Measurements from ENCODE around the gene NACC2. TPM values are rescaled to one million over a fixed set of nuclear protein-coding genes. Genes with fewer than 3 reads are reported as not detected.
A peak's percentile ranks its signal among the peaks of the same experiment; 100 is the strongest.

The NACC2 gene
- total RNA-seq, 1 experiment from 2014 or later, result 22.0 TPM

GRCh38 chr9:136018257-136019031 is 76.6 kb downstream of the NACC2 start:
- ChIA-PET CTCF (no interaction called here), POLR2A (no interaction called here)
- no peak for TF ChIP-seq CTCF (IDR thresholded peaks at IDR 0.05; ENCODE audit: insufficient read depth in 1 of 2, low read depth in 1 of 2, low read length in 1 of 2, severe bottlenecking in 1 of 2, unreplicated experiment in 1 of 2)
- intact Hi-C loops (cut with micrococcal nuclease; ENCODE audit: unreplicated experiment), result no loop called here
- DNase-seq, result no peak
- no peaks in the 10 kb centered on the region for H3K27me3 Mint-ChIP-seq (ENCODE audit: insufficient read depth, unreplicated experiment)
- H3K36me3 Mint-ChIP-seq (ENCODE audit: insufficient read depth, unreplicated experiment), result peaks cover 7% of the 10 kb centered on the region
- H3K4me1 Mint-ChIP-seq (ENCODE audit: low read depth, unreplicated experiment), result no peaks in the 10 kb centered on the region
- no peak overlapping the region for H3K4me3 Mint-ChIP-seq (ENCODE audit: unreplicated experiment)
- BruUV-seq (replicated peaks), result no TSS peak
- Histone ChIP-seq H3K27me3 (replicated peaks; ENCODE audit: control insufficient read depth, insufficient read depth, low read length) (no peaks in the 10 kb centered on the region), H3K4me1 (peaks cover 18% of the 10 kb centered on the region), H3K36me3 (ENCODE audit: control insufficient read depth, insufficient read depth, low read length) (no peaks in the 10 kb centered on the region; the same call in 1 of the 2 replicates), H3K4me3 (ENCODE audit: low read depth, low read length) (no peak overlapping the region), H3K9me3 (no peaks in the 10 kb centered on the region)
- H3K9me3 Mint-ChIP-seq (ENCODE audit: unreplicated experiment), result no peaks in the 10 kb centered on the region
- H3K27ac Mint-ChIP-seq (ENCODE audit: unreplicated experiment), result no peak overlapping the region

GRCh38 chr9:136017289-136018190 is 77.5 kb downstream of the NACC2 start:
- intact Hi-C loops (cut with micrococcal nuclease; ENCODE audit: unreplicated experiment), result no loop called here
- Histone ChIP-seq H3K36me3 (ENCODE audit: control insufficient read depth, insufficient read depth, low read length) (no peaks in the 10 kb centered on the region; the same call in 1 of the 2 replicates), H3K4me1 (peaks cover 18% of the 10 kb centered on the region), H3K27me3 (replicated peaks; ENCODE audit: control insufficient read depth, insufficient read depth, low read length) (no peaks in the 10 kb centered on the region), H3K4me3 (ENCODE audit: low read depth, low read length) (no peak overlapping the region), H3K9me3 (no peaks in the 10 kb centered on the region)
- ChIA-PET CTCF (no interaction called here), POLR2A (no interaction called here)
- Mint-ChIP-seq H3K9me3 (ENCODE audit: unreplicated experiment) (no peaks in the 10 kb centered on the region), H3K4me3 (ENCODE audit: unreplicated experiment) (no peak overlapping the region), H3K27me3 (ENCODE audit: insufficient read depth, unreplicated experiment) (no peaks in the 10 kb centered on the region), H3K36me3 (ENCODE audit: insufficient read depth, unreplicated experiment) (peaks cover 7% of the 10 kb centered on the region), H3K4me1 (ENCODE audit: low read depth, unreplicated experiment) (no peaks in the 10 kb centered on the region), H3K27ac (ENCODE audit: unreplicated experiment) (no peak overlapping the region)
- no peak for TF ChIP-seq CTCF (IDR thresholded peaks at IDR 0.05; ENCODE audit: insufficient read depth in 1 of 2, low read depth in 1 of 2, low read length in 1 of 2, severe bottlenecking in 1 of 2, unreplicated experiment in 1 of 2)
- no TSS peak for BruUV-seq (replicated peaks)
- peak in 1 of 2 experiments; percentile 39 for DNase-seq

- no peak overlapping the region for H3K4me3 ChIP-seq (ENCODE audit: low read depth, low read length)
- Mint-ChIP-seq H3K27ac (ENCODE audit: unreplicated experiment) (no peak overlapping the region), H3K4me1 (ENCODE audit: low read depth, unreplicated experiment) (no peaks in the 10 kb centered on the region), H3K27me3 (ENCODE audit: insufficient read depth, unreplicated experiment) (no peaks in the 10 kb centered on the region), H3K9me3 (ENCODE audit: unreplicated experiment) (no peaks in the 10 kb centered on the region), H3K4me3 (ENCODE audit: unreplicated experiment) (no peak overlapping the region), H3K36me3 (ENCODE audit: insufficient read depth, unreplicated experiment) (peaks cover 7% of the 10 kb centered on the region)
- ChIA-PET POLR2A (no interaction called here), CTCF (no interaction called here)
- BruUV-seq (replicated peaks), result no TSS peak
- peak in 1 of 2 experiments; percentile 6 for TF ChIP-seq CTCF (IDR thresholded peaks at IDR 0.05; ENCODE audit: insufficient read depth in 1 of 2, low read depth in 1 of 2, low read length in 1 of 2, severe bottlenecking in 1 of 2, unreplicated experiment in 1 of 2)
- intact Hi-C loops (cut with micrococcal nuclease; ENCODE audit: unreplicated experiment), result no loop called here
- no peaks in the 10 kb centered on the region; the same call in 1 of the 2 replicates for H3K36me3 ChIP-seq (ENCODE audit: control insufficient read depth, insufficient read depth, low read length)
- no peaks in the 10 kb centered on the region for H3K27me3 ChIP-seq (replicated peaks; ENCODE audit: control insufficient read depth, insufficient read depth, low read length)
- no peak for DNase-seq
- peaks cover 19% of the 10 kb centered on the region for H3K4me1 ChIP-seq
- H3K9me3 ChIP-seq, result no peaks in the 10 kb centered on the region
Observed at GRCh38 chr9:136016572-136017288, 78.4 kb downstream of the NACC2 start.

All from Caco-2 (cell line).